Prostate gland (tissue), 2 donors: ENCODE measurements around the gene PDE11A.

Experiments
- POLR2A ChIP-seq: fragments of 450-650 bp; IDR thresholded peaks from one replicate; pipeline ENCODE4 v1.6.1; 2016; ENCODE audit warnings: antibody characterized with exemption, mild to moderate bottlenecking
- TF ChIP-seq, protein P1 (sequence below), 4 experiments: fragments of 200-600 bp in 2 of 4; fragments of 450-650 bp in 2 of 4; sonication (generic) in 2 of 4; IDR thresholded peaks; 1 replicate in 3 of 4; 2 replicates in 1 of 4; pipeline ENCODE4 v1.5.1; 2016 to 2019; ENCODE audit warnings: antibody characterized with exemption in 4 of 4, mild to moderate bottlenecking in 2 of 4, moderate library complexity in 2 of 4

GRCh38 chr2:178018141-178018540, 54.4 kb downstream of the PDE11A start:
- TF ChIP-seq, protein P1, sequence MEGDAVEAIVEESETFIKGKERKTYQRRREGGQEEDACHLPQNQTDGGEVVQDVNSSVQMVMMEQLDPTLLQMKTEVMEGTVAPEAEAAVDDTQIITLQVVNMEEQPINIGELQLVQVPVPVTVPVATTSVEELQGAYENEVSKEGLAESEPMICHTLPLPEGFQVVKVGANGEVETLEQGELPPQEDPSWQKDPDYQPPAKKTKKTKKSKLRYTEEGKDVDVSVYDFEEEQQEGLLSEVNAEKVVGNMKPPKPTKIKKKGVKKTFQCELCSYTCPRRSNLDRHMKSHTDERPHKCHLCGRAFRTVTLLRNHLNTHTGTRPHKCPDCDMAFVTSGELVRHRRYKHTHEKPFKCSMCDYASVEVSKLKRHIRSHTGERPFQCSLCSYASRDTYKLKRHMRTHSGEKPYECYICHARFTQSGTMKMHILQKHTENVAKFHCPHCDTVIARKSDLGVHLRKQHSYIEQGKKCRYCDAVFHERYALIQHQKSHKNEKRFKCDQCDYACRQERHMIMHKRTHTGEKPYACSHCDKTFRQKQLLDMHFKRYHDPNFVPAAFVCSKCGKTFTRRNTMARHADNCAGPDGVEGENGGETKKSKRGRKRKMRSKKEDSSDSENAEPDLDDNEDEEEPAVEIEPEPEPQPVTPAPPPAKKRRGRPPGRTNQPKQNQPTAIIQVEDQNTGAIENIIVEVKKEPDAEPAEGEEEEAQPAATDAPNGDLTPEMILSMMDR (IDR thresholded peaks at IDR 0.05), result no peak
- TF ChIP-seq POLR2A, result no peak
